Measurements from ENCODE around the gene NOP10.
A peak's percentile ranks its signal among the peaks of the same experiment; 100 is the strongest.

NOP10 gene

GRCh38 chr15:34329006-34329405 is 13.9 kb downstream of the NOP10 start:
- no peak for DNase-seq

- no peak for DNase-seq
Measured at GRCh38 chr15:34327906-34328305, 15.0 kb downstream of the NOP10 start.

- DNase-seq: no peak
Measured at GRCh38 chr15:34325368-34325767, 17.6 kb downstream of the NOP10 start.

GRCh38 chr15:34324933-34325332 is 18.0 kb downstream of the NOP10 start:
- no peak for DNase-seq

GRCh38 chr15:34323217-34323616 is 19.7 kb downstream of the NOP10 start:
- no peak for DNase-seq

- peak in 1 of 2 donors; percentile 24 for DNase-seq
Measured at GRCh38 chr15:34318277-34319079, 24.5 kb downstream of the NOP10 start.

GRCh38 chr15:34314491-34315490 is 28.1 kb downstream of the NOP10 start:
- DNase-seq: no peak

GRCh38 chr15:34311563-34311962 is 31.4 kb downstream of the NOP10 start:
- DNase-seq: no peak

- no peak for DNase-seq
Measured at GRCh38 chr15:34304613-34305012, 38.3 kb downstream of the NOP10 start.

- DNase-seq: no peak
Measured at GRCh38 chr15:34301058-34301457, 41.9 kb downstream of the NOP10 start.

- DNase-seq: no peak
Measured at GRCh38 chr15:34297059-34297458, 45.9 kb downstream of the NOP10 start.

GRCh38 chr15:34292621-34293020 is 50.3 kb downstream of the NOP10 start:
- no peak for DNase-seq
